22Rv1 (cell line): Measurements from ENCODE around the gene CTNNA1.

ENCODE experiments used
- H3K27ac ChIP-seq: fragments of 450-650 bp; 2 replicates; pipeline ENCODE4 v1.5.1; 2017
- CTCF ChIP-seq: fragments of 450-650 bp; IDR thresholded peaks from 2 replicates; pipeline ENCODE4 v1.5.1; 2017; ENCODE audit warnings: mild to moderate bottlenecking
- ZFX ChIP-seq: fragments of 450-650 bp; IDR thresholded peaks from 2 replicates; pipeline ENCODE4 v1.6.1; 2017; ENCODE audit warnings: antibody characterized with exemption, borderline replicate concordance

CTNNA1 gene

GRCh38 chr5:138872841-138873465 is 119.7 kb downstream of the CTNNA1 start:
- no peak for TF ChIP-seq CTCF
- TF ChIP-seq ZFX: no peak

GRCh38 chr5:138873466-138874221 is 120.4 kb downstream of the CTNNA1 start:
- H3K27ac ChIP-seq: no peak overlapping the region
- TF ChIP-seq ZFX (no peak), CTCF (no peak)

More at GRCh38 chr5:138872841-138873465, 119.7 kb downstream of the CTNNA1 start:
- no peak overlapping the region for H3K27ac ChIP-seq

- H3K27ac ChIP-seq: no peak overlapping the region
- no peak for TF ChIP-seq CTCF
- no peak for TF ChIP-seq ZFX
Measured at GRCh38 chr5:138874241-138874640, 121.0 kb downstream of the CTNNA1 start.

- TF ChIP-seq CTCF (no peak), ZFX (no peak)
- H3K27ac ChIP-seq: no peak within 1 kb of the TSS
Measured at GRCh38 chr5:138874771-138875551, 121.7 kb downstream of the CTNNA1 start, which contains the start of gene LRRTM2. LRRTM2 (minus strand) TSS chr5:138875335; CDS start chr5:138874911, 424 bp downstream.

GRCh38 chr5:138875552-138875875 is 122.3 kb downstream of the CTNNA1 start:
- H3K27ac ChIP-seq: no peak overlapping the region
- no peak for TF ChIP-seq ZFX
- no peak for TF ChIP-seq CTCF

- TF ChIP-seq ZFX: no peak
- TF ChIP-seq CTCF: no peak
- H3K27ac ChIP-seq: no peak overlapping the region
Measured at GRCh38 chr5:138875946-138876345, 122.7 kb downstream of the CTNNA1 start.
